Mucosa of rectum (tissue), 2 donors: ENCODE results near the gene GAS6.
"Not testable (repeated sequence)": the region's sequence is repeated elsewhere in the genome, so short reads cannot be mapped to it uniquely, and the experiment has no call there.

ENCODE experiments used
- H3K27ac ChIP-seq, 2 donors: one replicate each; pipeline ENCODE4 v1.7.0; 2013; ENCODE audit warnings: inconsistent platforms in 2 of 2, low read depth in 2 of 2, low read length in 2 of 2
- H3K27me3 ChIP-seq, 2 donors: one replicate each; pipeline ENCODE4 v1.7.0; 2013; ENCODE audit warnings: low read length in 2 of 2; ENCODE audit not compliant: control insufficient read depth in 2 of 2, insufficient read depth in 2 of 2
- H3K36me3 ChIP-seq, 2 donors: one replicate each; pipeline ENCODE4 v1.7.0; 2013; ENCODE audit warnings: low read length in 2 of 2; ENCODE audit not compliant: control insufficient read depth in 2 of 2, insufficient read depth in 2 of 2
- H3K4me1 ChIP-seq, 2 donors: one replicate each; pipeline ENCODE4 v1.7.0; 2013; ENCODE audit warnings: low read length in 2 of 2, mild to moderate bottlenecking in 1 of 2; ENCODE audit not compliant: control insufficient read depth in 2 of 2, insufficient read depth in 2 of 2
- H3K4me3 ChIP-seq, 2 donors: one replicate each; pipeline ENCODE4 v1.7.0; 2013; ENCODE audit warnings: low read length in 2 of 2
- H3K9ac ChIP-seq, 2 donors: one replicate each; pipeline ENCODE4 v1.7.0; 2013; ENCODE audit warnings: low read length in 2 of 2, low read depth in 1 of 2, mild to moderate bottlenecking in 1 of 2
- H3K9me3 ChIP-seq, 2 donors: one replicate each; pipeline ENCODE4 v1.7.0; 2013; ENCODE audit warnings: low read length in 2 of 2; ENCODE audit not compliant: control insufficient read depth in 2 of 2
- donor health status: healthy.
- donor health status: Normal muscosa, but diverticular disease.

GAS6 gene

GRCh38 chr13:113792886-113793717 lies 70.8 kb downstream of the GAS6 start:
- H3K27me3 ChIP-seq = peaks cover 0 to 6% of the 10 kb centered on the region in 2 donors
- no peaks in the 10 kb centered on the region for H3K9me3 ChIP-seq
- peaks cover 0 to 7% of the 10 kb centered on the region in 2 donors for H3K4me1 ChIP-seq
- H3K4me3 ChIP-seq = no peak overlapping the region
- no peaks in the 10 kb centered on the region for H3K36me3 ChIP-seq
- H3K27ac ChIP-seq = no peak overlapping the region
- H3K9ac ChIP-seq = no peak overlapping the region

- H3K4me1 ChIP-seq = peaks cover 0 to 7% of the 10 kb centered on the region in 2 donors
- H3K9me3 ChIP-seq = no peaks in the 10 kb centered on the region
- H3K4me3 ChIP-seq = no peak overlapping the region
- no peak overlapping the region for H3K9ac ChIP-seq
- H3K27me3 ChIP-seq = peaks cover 0 to 9% of the 10 kb centered on the region in 2 donors
- no peak overlapping the region for H3K27ac ChIP-seq
- H3K36me3 ChIP-seq = no peaks in the 10 kb centered on the region
These were observed 71.6 kb downstream of the GAS6 start for GRCh38 chr13:113792236-113792770.

DNA sequence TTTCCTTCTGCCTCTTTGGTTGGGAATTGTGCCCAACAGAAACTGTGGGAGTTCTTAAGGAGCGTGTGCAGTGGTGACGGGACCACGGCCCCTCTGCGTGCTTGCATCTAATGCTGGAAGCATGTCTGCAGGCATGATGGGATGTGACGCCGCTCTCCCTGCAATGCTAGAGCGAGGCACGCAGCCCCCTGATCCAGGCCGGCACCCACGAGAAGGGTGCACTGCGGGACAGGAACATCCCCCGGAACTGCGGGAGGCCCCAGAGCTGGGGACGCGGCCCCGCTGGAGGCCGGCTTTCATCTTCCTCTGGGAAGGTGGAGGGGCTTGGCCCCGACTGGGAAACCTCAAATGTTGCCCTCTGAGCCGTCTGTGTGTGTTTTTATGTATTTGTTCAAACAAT lies 72.1 kb downstream of the GAS6 start:
- Histone ChIP-seq H3K9me3 (no peaks in the 10 kb centered on the region), H3K9ac (no peak overlapping the region), H3K4me3 (no peak overlapping the region), H3K27ac (no peak overlapping the region), H3K4me1 (peaks cover 0 to 7% of the 10 kb centered on the region in 2 donors), H3K27me3 (peaks cover 0 to 9% of the 10 kb centered on the region in 2 donors), H3K36me3 (no peaks in the 10 kb centered on the region)

- H3K9ac ChIP-seq = no peak overlapping the region
- H3K36me3 ChIP-seq = no peaks in the 10 kb centered on the region
- H3K27ac ChIP-seq = no peak overlapping the region
- H3K9me3 ChIP-seq = no peaks in the 10 kb centered on the region
- peaks cover 0 to 9% of the 10 kb centered on the region in 2 donors for H3K27me3 ChIP-seq
- no peak overlapping the region for H3K4me3 ChIP-seq
- peaks cover 0 to 7% of the 10 kb centered on the region in 2 donors for H3K4me1 ChIP-seq
These were observed 72.7 kb downstream of the GAS6 start for GRCh38 chr13:113791226-113791625.

GRCh38 chr13:113789931-113790330 lies 73.9 kb downstream of the GAS6 start:
- not testable (repeated sequence) for H3K36me3 ChIP-seq, H3K4me1 ChIP-seq, H3K9ac ChIP-seq, H3K9me3 ChIP-seq, H3K4me3 ChIP-seq, H3K27ac ChIP-seq, H3K27me3 ChIP-seq

- Histone ChIP-seq H3K9ac (no peak overlapping the region), H3K4me1 (peaks cover 0 to 7% of the 10 kb centered on the region in 2 donors), H3K36me3 (no peaks in the 10 kb centered on the region), H3K27me3 (peaks cover 0 to 9% of the 10 kb centered on the region in 2 donors), H3K4me3 (no peak overlapping the region), H3K9me3 (no peaks in the 10 kb centered on the region), H3K27ac (no peak overlapping the region)
These were observed 74.7 kb downstream of the GAS6 start for GRCh38 chr13:113789167-113789566.

- H3K4me3 ChIP-seq = no peak overlapping the region
- H3K4me1 ChIP-seq = peaks cover 0 to 7% of the 10 kb centered on the region in 2 donors
- H3K27ac ChIP-seq = no peak overlapping the region
- no peak overlapping the region for H3K9ac ChIP-seq
- no peaks in the 10 kb centered on the region for H3K36me3 ChIP-seq
- H3K27me3 ChIP-seq = peaks cover 0 to 9% of the 10 kb centered on the region in 2 donors
- no peaks in the 10 kb centered on the region for H3K9me3 ChIP-seq
These were observed 75.3 kb downstream of the GAS6 start for GRCh38 chr13:113788413-113789135.

GRCh38 chr13:113787694-113788093 lies 76.2 kb downstream of the GAS6 start:
- Histone ChIP-seq H3K27ac (no peak overlapping the region), H3K27me3 (peaks cover 0 to 9% of the 10 kb centered on the region in 2 donors), H3K9ac (no peak overlapping the region), H3K4me3 (no peak overlapping the region), H3K9me3 (no peaks in the 10 kb centered on the region), H3K36me3 (no peaks in the 10 kb centered on the region), H3K4me1 (no peaks in the 10 kb centered on the region)

- Histone ChIP-seq H3K27ac (no peak overlapping the region), H3K9me3 (no peaks in the 10 kb centered on the region), H3K4me3 (no peak overlapping the region)
These were observed 77.5 kb downstream of the GAS6 start for GRCh38 chr13:113786262-113786841.

More at GRCh38 chr13:113786262-113786841, 77.5 kb downstream of the GAS6 start:
- no peak overlapping the region for H3K9ac ChIP-seq
- no peaks in the 10 kb centered on the region for H3K36me3 ChIP-seq
- H3K27me3 ChIP-seq = peaks cover 0 to 9% of the 10 kb centered on the region in 2 donors
- H3K4me1 ChIP-seq = no peaks in the 10 kb centered on the region
